Vagina (tissue), 2 donors: ENCODE measurements around the gene GLI3. TPM values are rescaled to one million over a fixed set of nuclear protein-coding genes. Genes with fewer than 3 reads are reported as not detected.

ENCODE experiments used
- DNase-seq, 2 donors: peaks; one replicate each; pipeline ENCODE4 v3.0.0-alpha.2; 2017; ENCODE audit errors: extremely low spot score in 2 of 2
- H3K27ac ChIP-seq: fragments of 200-600 bp; sonication (generic); one replicate; pipeline ENCODE4 v1.5.1; 2019
- H3K27me3 ChIP-seq: fragments of 200-600 bp; sonication (generic); one replicate; pipeline ENCODE4 v1.5.1; 2019
- H3K36me3 ChIP-seq, 2 donors: fragments of 200-600 bp; sonication (generic); one replicate each; pipeline ENCODE4 v1.5.1; 2017 to 2019
- H3K4me1 ChIP-seq: fragments of 200-600 bp; sonication (generic); one replicate; pipeline ENCODE4 v1.5.1; 2019
- H3K4me3 ChIP-seq, 2 donors: fragments of 200-600 bp; sonication (generic); 1 replicate in 1 of 2; 2 replicates in 1 of 2; pipeline ENCODE4 v1.5.1; 2016 to 2019
- H3K9me3 ChIP-seq: fragments of 200-600 bp; sonication (generic); one replicate; pipeline ENCODE4 v1.5.1; 2019
- POLR2A ChIP-seq, 2 donors: fragments of 450-650 bp; IDR thresholded peaks; one replicate each; pipeline ENCODE4 v1.6.1; 2017; ENCODE audit warnings: antibody characterized with exemption in 2 of 2, mild to moderate bottlenecking in 2 of 2, moderate library complexity in 2 of 2
- POLR2AphosphoS5 ChIP-seq, 2 donors: sonication (generic); formaldehyde crosslinking; IDR thresholded peaks; one replicate each; pipeline ENCODE4 v1.9.0; 2017; ENCODE audit warnings: antibody characterized with exemption in 2 of 2, mild to moderate bottlenecking in 2 of 2, low read depth in 1 of 2; ENCODE audit not compliant: insufficient read depth in 1 of 2
- intact Hi-C: fragments of 100-400 bp; cut with DNase I; formaldehyde crosslinking; loops from one replicate; pipeline ENCODE4 v1.15.1; 2023
- total RNA-seq: library from RNA; depleted of rRNA; stranded (reverse); fragments of >200 nt; gene quantifications from one replicate; pipeline ENCODE4 v1.2.3, GENCODE V29; 2016
- TF ChIP-seq, protein P1 (sequence below), 3 experiments: fragments of 450-650 bp in 2 of 3; fragments of 200-600 bp in 1 of 3; sonication (generic) in 1 of 3; IDR thresholded peaks; one replicate each; pipeline ENCODE4 v1.5.1; 2017 to 2019; ENCODE audit warnings: antibody characterized with exemption in 3 of 3, mild to moderate bottlenecking in 2 of 3, moderate library complexity in 2 of 3

The GLI3 gene
- total RNA-seq, 1 donor from 2014 or later: 24.6 TPM

DNA sequence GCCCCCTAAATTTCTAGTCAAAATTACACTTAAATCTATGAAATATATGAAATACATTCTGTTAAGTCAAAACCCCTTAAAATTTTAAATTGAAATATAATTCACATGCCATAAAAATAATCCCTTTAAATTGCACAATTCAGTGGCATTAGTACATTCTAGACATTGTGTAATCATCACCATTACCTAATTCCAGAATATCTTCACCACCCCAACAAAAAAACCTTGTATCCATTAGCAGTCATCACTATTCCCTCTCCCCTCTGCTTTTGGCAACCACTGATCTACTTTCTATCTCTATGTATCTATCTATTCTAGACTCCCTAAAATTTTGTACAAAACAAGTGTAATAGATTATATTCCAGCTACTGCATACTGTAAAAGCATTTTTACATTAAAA, 261.2 kb downstream of the GLI3 start:
- DNase-seq: no peak
- TF ChIP-seq, protein P1, sequence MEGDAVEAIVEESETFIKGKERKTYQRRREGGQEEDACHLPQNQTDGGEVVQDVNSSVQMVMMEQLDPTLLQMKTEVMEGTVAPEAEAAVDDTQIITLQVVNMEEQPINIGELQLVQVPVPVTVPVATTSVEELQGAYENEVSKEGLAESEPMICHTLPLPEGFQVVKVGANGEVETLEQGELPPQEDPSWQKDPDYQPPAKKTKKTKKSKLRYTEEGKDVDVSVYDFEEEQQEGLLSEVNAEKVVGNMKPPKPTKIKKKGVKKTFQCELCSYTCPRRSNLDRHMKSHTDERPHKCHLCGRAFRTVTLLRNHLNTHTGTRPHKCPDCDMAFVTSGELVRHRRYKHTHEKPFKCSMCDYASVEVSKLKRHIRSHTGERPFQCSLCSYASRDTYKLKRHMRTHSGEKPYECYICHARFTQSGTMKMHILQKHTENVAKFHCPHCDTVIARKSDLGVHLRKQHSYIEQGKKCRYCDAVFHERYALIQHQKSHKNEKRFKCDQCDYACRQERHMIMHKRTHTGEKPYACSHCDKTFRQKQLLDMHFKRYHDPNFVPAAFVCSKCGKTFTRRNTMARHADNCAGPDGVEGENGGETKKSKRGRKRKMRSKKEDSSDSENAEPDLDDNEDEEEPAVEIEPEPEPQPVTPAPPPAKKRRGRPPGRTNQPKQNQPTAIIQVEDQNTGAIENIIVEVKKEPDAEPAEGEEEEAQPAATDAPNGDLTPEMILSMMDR (IDR thresholded peaks at IDR 0.05): no peak
- peak in 1 of 2 donors; percentile 55 for TF ChIP-seq POLR2AphosphoS5 (IDR thresholded peaks at IDR 0.05; ENCODE audit: insufficient read depth in 1 of 2, low read depth in 1 of 2)
- H3K9me3 ChIP-seq: no peaks in the 10 kb centered on the region
- no peak overlapping the region for H3K4me3 ChIP-seq
- peaks cover 53% of the 10 kb centered on the region for H3K4me1 ChIP-seq
- H3K27me3 ChIP-seq: no peaks in the 10 kb centered on the region
- no peak overlapping the region for H3K27ac ChIP-seq
- intact Hi-C loops: loop anchor here (10.0 kb wide), 2 partner anchors 259 to 869 kb away; partner anchors contain the start of gene GLI3
- peaks cover 0 to 18% of the 10 kb centered on the region in 2 donors for H3K36me3 ChIP-seq

DNA sequence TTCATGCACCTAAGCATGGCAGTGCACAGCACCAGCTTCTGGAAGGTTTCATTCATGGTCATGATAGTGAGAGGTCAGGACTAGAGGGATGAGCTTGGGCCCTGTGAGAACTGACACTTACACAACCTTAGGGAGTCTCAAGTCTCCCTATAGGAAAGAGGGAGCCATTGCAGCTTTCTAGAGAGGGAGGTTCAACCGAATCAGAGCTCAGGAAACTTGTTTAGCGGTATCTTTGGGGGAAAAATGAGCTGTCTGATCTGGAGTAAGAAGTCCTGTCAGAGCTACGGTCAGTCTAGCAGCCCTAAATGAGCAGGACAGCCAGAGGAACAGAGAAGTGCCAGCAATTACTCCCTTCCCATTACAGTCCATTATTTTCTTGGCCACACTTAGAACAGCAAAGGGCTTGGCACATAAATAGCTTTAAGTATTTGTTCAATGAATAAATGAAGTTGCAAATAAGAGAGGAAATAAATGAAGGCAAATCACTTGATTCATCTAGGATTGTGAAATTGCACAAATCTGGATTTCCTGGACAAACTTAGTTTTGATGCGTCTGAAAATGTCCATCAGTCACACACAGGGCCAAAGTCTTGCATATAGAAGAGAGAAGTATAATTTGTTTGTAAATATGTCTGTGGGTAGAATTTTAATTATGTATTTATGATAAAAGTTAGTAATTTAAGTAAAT, 262.0 kb downstream of the GLI3 start:
- peaks cover 45% of the 10 kb centered on the region for H3K4me1 ChIP-seq
- no peaks in the 10 kb centered on the region for H3K9me3 ChIP-seq
- TF ChIP-seq POLR2AphosphoS5 (IDR thresholded peaks at IDR 0.05; ENCODE audit: insufficient read depth in 1 of 2, low read depth in 1 of 2) (no peak), POLR2A (IDR thresholded peaks at IDR 0.05) (no peak)
- TF ChIP-seq, protein P1 (IDR thresholded peaks at IDR 0.05): no peak
- H3K4me3 ChIP-seq: no peak overlapping the region
- peak in 1 of 2 donors; percentile 86 for DNase-seq
- intact Hi-C loops: loop anchor here (10.0 kb wide), 2 partner anchors 260 to 870 kb away; partner anchors contain the start of gene GLI3
- H3K27me3 ChIP-seq: no peaks in the 10 kb centered on the region
- no peak overlapping the region for H3K27ac ChIP-seq
- peaks cover 0 to 18% of the 10 kb centered on the region in 2 donors for H3K36me3 ChIP-seq

DNA sequence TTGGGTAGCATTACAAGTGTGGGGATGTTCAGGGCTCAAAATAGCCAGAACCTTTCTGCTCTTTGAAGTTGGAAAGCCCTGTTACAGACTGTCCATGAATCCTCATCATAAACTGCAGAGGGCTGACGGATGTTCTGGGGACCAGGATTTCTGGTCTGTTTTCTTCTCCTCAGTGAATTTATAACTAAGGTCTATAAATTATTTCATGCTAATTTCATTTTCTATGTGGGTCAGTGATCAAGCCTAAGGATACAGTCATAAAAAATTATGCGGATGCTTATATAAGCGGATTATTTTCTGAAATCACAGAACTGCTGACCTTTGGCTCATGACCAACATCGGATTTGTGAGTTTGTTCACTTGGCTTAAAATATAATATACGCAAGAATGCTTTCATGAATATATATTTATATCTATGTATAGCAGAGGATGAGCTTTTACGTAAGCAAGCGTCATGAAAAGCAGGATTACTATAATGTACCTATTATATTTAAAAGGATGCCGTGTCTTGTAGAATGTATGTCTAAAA, 263.7 kb downstream of the GLI3 start:
- H3K36me3 ChIP-seq: peaks cover 0 to 16% of the 10 kb centered on the region in 2 donors
- DNase-seq: no peak
- peaks cover 35% of the 10 kb centered on the region for H3K4me1 ChIP-seq
- H3K27ac ChIP-seq: no peak overlapping the region
- no peak overlapping the region for H3K4me3 ChIP-seq
- intact Hi-C loops: loop anchor here (10.0 kb wide), 2 partner anchors 262 to 872 kb away; partner anchors contain the start of gene GLI3
- TF ChIP-seq, protein P1 (IDR thresholded peaks at IDR 0.05): no peak
- TF ChIP-seq POLR2AphosphoS5 (IDR thresholded peaks at IDR 0.05; ENCODE audit: insufficient read depth in 1 of 2, low read depth in 1 of 2) (no peak), POLR2A (IDR thresholded peaks at IDR 0.05) (no peak)
- no peaks in the 10 kb centered on the region for H3K9me3 ChIP-seq
- H3K27me3 ChIP-seq: no peaks in the 10 kb centered on the region

DNA sequence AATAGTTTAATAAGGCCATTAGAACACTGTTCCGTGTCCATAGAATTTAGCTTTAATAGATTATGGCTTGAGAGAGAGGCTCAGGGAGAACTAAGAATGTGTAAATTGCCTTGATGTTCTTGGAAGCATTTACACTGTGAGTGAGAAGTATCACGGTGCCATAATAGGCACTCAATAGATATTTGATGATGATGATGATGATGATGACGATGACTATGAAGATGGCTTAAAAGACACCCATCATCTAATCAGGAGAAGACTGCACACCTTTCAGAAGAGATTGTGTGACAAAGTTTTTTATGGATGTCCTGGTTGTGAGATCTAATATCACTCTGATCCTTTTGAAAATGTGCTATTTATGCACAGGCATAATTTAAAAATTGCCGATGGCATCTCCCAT, 264.2 kb downstream of the GLI3 start:
- intact Hi-C loops: loop anchor here (10.0 kb wide), 2 partner anchors 262 to 872 kb away; partner anchors contain the start of gene GLI3
- Histone ChIP-seq H3K27ac (no peak overlapping the region), H3K27me3 (no peaks in the 10 kb centered on the region), H3K36me3 (peaks cover 0 to 14% of the 10 kb centered on the region in 2 donors), H3K4me1 (peaks cover 31% of the 10 kb centered on the region), H3K9me3 (no peaks in the 10 kb centered on the region), H3K4me3 (no peak overlapping the region)
- DNase-seq: no peak
- TF ChIP-seq POLR2A (IDR thresholded peaks at IDR 0.05): no peak
- TF ChIP-seq POLR2AphosphoS5 (IDR thresholded peaks at IDR 0.05; ENCODE audit: insufficient read depth in 1 of 2, low read depth in 1 of 2): no peak
- TF ChIP-seq, protein P1 (IDR thresholded peaks at IDR 0.05): no peak

DNA sequence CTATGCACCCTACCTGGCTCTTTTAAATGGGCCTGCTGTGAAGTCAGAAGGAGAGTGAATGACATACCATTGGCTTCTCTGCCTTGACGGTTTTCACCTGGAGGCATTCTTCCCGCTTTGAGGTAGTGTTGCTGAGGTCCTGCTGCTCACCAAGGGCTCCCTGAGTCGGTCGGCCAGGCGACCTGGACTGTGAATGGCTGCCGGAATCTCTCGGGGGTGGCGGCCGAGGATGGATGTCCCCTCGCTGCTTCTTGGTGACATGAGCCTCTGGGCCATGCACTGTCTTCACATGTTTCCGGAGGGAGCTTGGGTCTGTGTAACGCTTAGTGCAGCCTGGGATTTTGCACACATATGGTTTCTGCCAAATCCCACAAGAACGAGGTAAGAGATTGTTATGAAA, 264.7 kb downstream of the GLI3 start:
- Histone ChIP-seq H3K4me1 (peaks cover 26% of the 10 kb centered on the region), H3K27ac (no peak overlapping the region), H3K4me3 (no peak overlapping the region), H3K27me3 (no peaks in the 10 kb centered on the region), H3K9me3 (no peaks in the 10 kb centered on the region), H3K36me3 (peaks cover 0 to 18% of the 10 kb centered on the region in 2 donors)
- TF ChIP-seq POLR2AphosphoS5 (IDR thresholded peaks at IDR 0.05; ENCODE audit: insufficient read depth in 1 of 2, low read depth in 1 of 2) (no peak), POLR2A (IDR thresholded peaks at IDR 0.05) (no peak)
- TF ChIP-seq, protein P1 (IDR thresholded peaks at IDR 0.05): no peak
- no peak for DNase-seq
- intact Hi-C loops: loop anchor here (10.0 kb wide), 2 partner anchors 263 to 873 kb away; partner anchors contain the start of gene GLI3
